NCI-H146 treated with DMSO at 0.1 percent for 48 hours (cell line): ENCODE data around the gene TNPO3.
"Not testable (repeated sequence)": the region's sequence is repeated elsewhere in the genome, so short reads cannot be mapped to it uniquely, and the experiment has no call there.

Experiments used
- DNase-seq: peaks from one replicate; lab custom pipeline; 2025; ENCODE audit not compliant: unreplicated experiment; lab: John Stamatoyannopoulos, UW

TNPO3 gene

GRCh38 chr7:129017933-129018538, 36.9 kb downstream of the TNPO3 start:
- no peak for DNase-seq

GRCh38 chr7:129017264-129017663, 37.6 kb downstream of the TNPO3 start:
- DNase-seq = no peak

- no peak for DNase-seq
Observed at GRCh38 chr7:129014501-129015101, 40.3 kb downstream of the TNPO3 start.

- no peak for DNase-seq
Observed at GRCh38 chr7:129013048-129013724, 41.7 kb downstream of the TNPO3 start.

GRCh38 chr7:129012641-129013040, 42.3 kb downstream of the TNPO3 start:
- no peak for DNase-seq

- no peak for DNase-seq
Observed at GRCh38 chr7:129010075-129010474, 44.8 kb downstream of the TNPO3 start.

GRCh38 chr7:129009437-129009836, 45.5 kb downstream of the TNPO3 start:
- DNase-seq = no peak

- DNase-seq = no peak
Observed at GRCh38 chr7:129008645-129009414, 46.1 kb downstream of the TNPO3 start.

- DNase-seq = no peak
Observed at GRCh38 chr7:129007572-129007971, 47.3 kb downstream of the TNPO3 start.

GRCh38 chr7:129006636-129007414, 48.1 kb downstream of the TNPO3 start:
- no peak for DNase-seq

- DNase-seq = no peak
Observed at GRCh38 chr7:129005186-129005585, 49.7 kb downstream of the TNPO3 start.

- no peak for DNase-seq
Observed at GRCh38 chr7:128997181-128997580, 57.7 kb downstream of the TNPO3 start.

- not testable (repeated sequence) for DNase-seq
Observed at GRCh38 chr7:128994560-128994959, 60.4 kb downstream of the TNPO3 start.

GRCh38 chr7:128993419-128993818, 61.5 kb downstream of the TNPO3 start:
- DNase-seq = no peak

GRCh38 chr7:128989961-128990360, 65.0 kb downstream of the TNPO3 start:
- DNase-seq = no peak

- no peak for DNase-seq
Observed at GRCh38 chr7:128988372-128988771, 66.5 kb downstream of the TNPO3 start.

GRCh38 chr7:128986609-128987008, 68.3 kb downstream of the TNPO3 start:
- no peak for DNase-seq

GRCh38 chr7:128985660-128986059, 69.3 kb downstream of the TNPO3 start:
- no peak for DNase-seq

GRCh38 chr7:128982105-128982504, 72.8 kb downstream of the TNPO3 start:
- DNase-seq = no peak

- no peak for DNase-seq
Observed at GRCh38 chr7:128974241-128974934, 80.5 kb downstream of the TNPO3 start.
